ENCODE measurements around the gene BCL7A. TPM values are rescaled to one million over a fixed set of nuclear protein-coding genes. Genes with fewer than 3 reads are reported as not detected.

Gene BCL7A
- total RNA-seq, 1 experiment from 2014 or later, result 6.4 TPM

DNA sequence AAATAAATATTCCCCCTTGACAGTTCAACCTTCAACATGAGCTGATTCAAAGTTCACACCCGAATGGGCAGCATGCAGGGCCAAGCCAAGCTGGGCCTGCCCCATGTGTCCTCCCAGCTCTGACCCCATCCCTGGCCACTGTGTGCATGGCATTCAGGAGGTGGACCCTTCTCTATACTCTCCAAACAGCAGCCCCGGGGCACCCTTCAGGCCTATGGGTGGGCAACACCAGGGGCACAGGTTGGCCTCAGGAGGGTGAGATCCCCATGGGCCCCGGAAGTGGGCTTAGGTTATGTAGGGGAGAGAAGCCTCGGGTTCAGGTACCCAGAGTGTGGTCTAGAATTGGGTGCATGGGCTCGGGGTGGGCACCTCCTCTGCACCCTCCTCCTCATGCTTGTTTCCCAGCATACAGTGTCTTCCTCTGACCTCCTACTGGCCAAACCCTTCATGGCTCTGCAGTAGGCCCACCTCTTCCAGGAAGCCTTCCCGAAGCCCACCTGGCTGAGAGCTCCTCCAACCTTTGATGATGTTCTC, 31.5 kb upstream of the BCL7A start:
- Histone ChIP-seq H3K36me3 (no peaks in the 10 kb centered on the region), H3K9me3 (replicated peaks) (no peaks in the 10 kb centered on the region), H3K27ac (no peak overlapping the region), H3K4me1 (replicated peaks) (peaks cover 12% of the 10 kb centered on the region), H3K4me3 (no peak overlapping the region), H3K27me3 (replicated peaks) (no peaks in the 10 kb centered on the region)
- no peak for DNase-seq (ENCODE audit: low read depth in 1 of 2, low spot score in 2 of 2)

- Histone ChIP-seq H3K36me3 (no peaks in the 10 kb centered on the region), H3K9me3 (replicated peaks) (no peaks in the 10 kb centered on the region), H3K27ac (no peak overlapping the region; the same call in 1 of the 2 replicates), H3K4me1 (replicated peaks) (peaks cover 13% of the 10 kb centered on the region), H3K4me3 (no peak overlapping the region), H3K27me3 (replicated peaks) (no peaks in the 10 kb centered on the region)
- no peak for DNase-seq (ENCODE audit: low read depth in 1 of 2, low spot score in 2 of 2)
Measured at GRCh38 chr12:121990692-121991603, 30.7 kb upstream of the BCL7A start.

- peaks cover 21% of the 10 kb centered on the region for H3K4me1 ChIP-seq (replicated peaks)
- no peak overlapping the region for H3K4me3 ChIP-seq
- no peaks in the 10 kb centered on the region for H3K36me3 ChIP-seq
- no peaks in the 10 kb centered on the region for H3K9me3 ChIP-seq (replicated peaks)
- no peaks in the 10 kb centered on the region for H3K27me3 ChIP-seq (replicated peaks)
- H3K27ac ChIP-seq, result peak overlapping the region; percentile 71
- peak; percentile 73 to 75 for DNase-seq (ENCODE audit: low read depth in 1 of 2, low spot score in 2 of 2)
Measured at GRCh38 chr12:121992059-121992879, 29.4 kb upstream of the BCL7A start.

DNA sequence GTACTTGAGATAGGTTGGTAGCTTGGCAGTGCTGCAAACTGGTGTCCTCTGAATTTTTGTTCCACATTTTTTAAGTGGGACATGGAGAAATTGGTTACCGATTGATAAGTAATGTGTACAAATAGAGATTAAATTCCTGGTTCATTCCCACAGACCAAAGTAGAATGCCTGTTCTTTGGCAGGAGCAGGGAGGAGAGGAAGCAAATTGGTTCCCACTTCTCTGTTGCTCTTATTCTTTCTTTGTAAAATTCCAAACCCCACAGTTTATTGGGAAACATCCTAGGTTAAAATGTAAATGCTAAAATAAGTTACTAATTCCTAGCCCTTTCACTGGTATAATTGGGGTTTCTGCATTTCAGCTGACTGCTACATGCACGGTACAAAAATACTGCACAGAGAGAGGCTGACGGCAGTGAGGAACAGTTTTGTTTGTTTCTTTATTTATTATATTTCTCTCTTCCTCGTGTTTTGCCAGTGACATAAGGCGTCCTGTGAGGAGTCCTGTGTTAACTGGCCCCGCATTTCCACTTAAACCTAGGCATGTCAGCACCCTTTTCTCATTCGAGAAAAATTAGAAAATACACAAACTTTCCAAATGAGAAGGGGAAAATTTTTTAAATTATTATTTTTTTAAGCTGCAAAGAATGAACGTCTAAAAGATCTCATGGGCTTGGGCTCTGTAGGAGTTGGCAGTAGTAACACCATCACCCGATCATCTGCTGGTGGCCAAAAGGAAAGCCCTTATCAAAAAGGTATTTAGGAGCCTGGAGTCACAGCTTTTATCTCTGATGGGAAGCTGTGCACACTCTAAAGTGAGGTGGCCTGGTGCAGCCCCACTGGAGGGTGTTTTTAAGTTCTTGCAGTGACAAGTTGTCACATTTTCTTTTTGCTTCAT, 25.4 kb upstream of the BCL7A start:
- no peak overlapping the region for H3K27ac ChIP-seq
- no peaks in the 10 kb centered on the region for H3K9me3 ChIP-seq (replicated peaks)
- no peaks in the 10 kb centered on the region for H3K27me3 ChIP-seq (replicated peaks)
- peak in 1 of 2 experiments; percentile 23 for DNase-seq (ENCODE audit: low read depth in 1 of 2, low spot score in 2 of 2)
- H3K4me3 ChIP-seq, result no peak overlapping the region
- no peaks in the 10 kb centered on the region for H3K36me3 ChIP-seq
- H3K4me1 ChIP-seq (replicated peaks), result peaks cover 21% of the 10 kb centered on the region

DNA sequence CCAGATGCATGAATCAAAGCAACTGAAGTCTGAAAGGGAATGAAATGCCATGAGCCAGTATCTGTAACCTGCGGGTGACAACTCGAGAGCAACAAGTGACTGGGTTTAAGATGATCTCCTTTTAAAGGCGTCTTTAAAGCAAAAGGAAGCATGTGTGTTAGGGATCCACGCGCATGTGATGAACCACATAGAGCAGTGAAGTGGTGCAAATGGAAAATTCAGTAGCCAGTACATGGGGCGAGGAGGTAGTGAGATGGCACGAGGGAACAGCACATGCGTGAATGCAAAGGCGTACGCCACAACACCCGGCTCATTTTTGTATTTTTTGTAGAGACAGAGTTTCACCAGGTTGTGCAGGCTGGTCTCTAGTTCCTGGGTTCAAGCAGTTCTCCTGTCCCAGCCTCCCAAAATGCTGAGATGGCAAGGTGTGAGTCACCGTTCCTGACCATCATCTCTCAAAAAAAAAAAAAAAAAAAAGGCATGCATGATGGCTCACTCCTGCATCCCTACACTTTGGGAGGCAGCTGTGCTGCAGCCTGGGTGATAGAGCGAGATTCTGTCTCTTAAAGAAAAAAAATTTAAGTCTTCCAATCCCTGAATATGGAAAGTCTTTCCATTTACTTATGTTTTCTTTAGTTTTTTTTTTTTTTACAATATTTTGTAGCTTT, 24.6 kb upstream of the BCL7A start:
- no peak for DNase-seq (ENCODE audit: low read depth in 1 of 2, low spot score in 2 of 2)

GRCh38 chr12:122001466-122002209, 20.0 kb upstream of the BCL7A start:
- Histone ChIP-seq H3K27me3 (replicated peaks) (no peaks in the 10 kb centered on the region), H3K36me3 (no peaks in the 10 kb centered on the region), H3K4me1 (replicated peaks) (peaks cover 5% of the 10 kb centered on the region), H3K9me3 (replicated peaks) (no peaks in the 10 kb centered on the region), H3K27ac (no peak overlapping the region), H3K4me3 (no peak overlapping the region)
- no peak for DNase-seq (ENCODE audit: low read depth in 1 of 2, low spot score in 2 of 2)

More for the DNA sequence above, 24.6 kb upstream of the BCL7A start:
- Histone ChIP-seq H3K36me3 (no peaks in the 10 kb centered on the region), H3K4me1 (replicated peaks) (peaks cover 15% of the 10 kb centered on the region), H3K27me3 (replicated peaks) (no peaks in the 10 kb centered on the region), H3K27ac (no peak overlapping the region), H3K9me3 (replicated peaks) (no peaks in the 10 kb centered on the region), H3K4me3 (no peak overlapping the region)

DNA sequence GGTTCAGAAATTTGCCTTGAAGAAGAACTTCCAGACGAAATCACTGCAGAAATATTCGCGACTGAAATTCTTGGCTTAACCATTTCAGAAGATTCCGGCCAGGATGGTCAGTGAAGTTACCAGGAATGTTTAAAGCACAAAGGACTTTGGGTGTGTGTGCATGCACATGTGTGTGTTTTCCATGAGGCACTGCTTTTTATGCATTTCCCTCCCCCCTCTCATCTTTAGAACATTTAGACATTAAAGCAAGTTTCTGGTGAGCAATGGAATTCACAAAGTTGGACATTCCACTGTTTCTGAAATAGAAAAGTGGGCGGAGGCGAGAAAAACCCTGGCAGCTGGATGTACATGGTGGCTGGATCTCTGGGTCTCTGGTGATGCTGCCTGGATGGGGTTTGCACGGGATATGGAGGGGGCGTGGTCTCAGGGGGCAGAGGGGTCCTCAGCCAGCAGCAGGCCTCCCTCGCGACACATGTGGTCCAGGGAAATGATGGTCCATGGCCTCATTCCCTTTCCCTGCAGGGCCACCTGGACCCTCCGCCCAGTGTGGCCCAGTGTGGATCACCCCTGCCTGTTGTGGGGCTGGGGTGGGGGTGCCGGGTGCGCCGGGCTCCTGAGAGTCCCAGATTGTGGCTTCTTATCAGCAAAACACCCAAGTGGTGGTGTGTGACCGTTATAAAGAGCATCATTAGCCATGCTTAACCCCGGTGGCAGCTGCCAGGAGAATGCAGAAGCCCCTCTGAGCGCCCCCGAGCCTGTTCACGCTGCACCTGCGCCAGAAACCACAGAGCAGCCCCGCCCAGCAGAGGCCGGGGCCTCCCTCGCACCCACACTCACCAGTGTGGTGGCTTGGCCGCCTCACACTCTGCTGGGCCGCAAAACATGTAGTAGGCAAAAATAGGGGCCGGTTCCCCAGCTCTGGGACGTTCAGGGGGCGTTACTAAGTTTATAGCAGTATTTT, 17.8 kb upstream of the BCL7A start:
- H3K4me3 ChIP-seq, result no peak overlapping the region
- no peak for DNase-seq (ENCODE audit: low read depth in 1 of 2, low spot score in 2 of 2)
- no peaks in the 10 kb centered on the region for H3K4me1 ChIP-seq (replicated peaks)
- no peaks in the 10 kb centered on the region for H3K36me3 ChIP-seq
- no peak overlapping the region for H3K27ac ChIP-seq
- H3K9me3 ChIP-seq (replicated peaks), result no peaks in the 10 kb centered on the region
- H3K27me3 ChIP-seq (replicated peaks), result no peaks in the 10 kb centered on the region

- Histone ChIP-seq H3K36me3 (no peaks in the 10 kb centered on the region), H3K27me3 (replicated peaks) (no peaks in the 10 kb centered on the region), H3K9me3 (replicated peaks) (no peaks in the 10 kb centered on the region), H3K4me1 (replicated peaks) (no peaks in the 10 kb centered on the region), H3K4me3 (no peak overlapping the region), H3K27ac (no peak overlapping the region)
- DNase-seq (ENCODE audit: low read depth in 1 of 2, low spot score in 2 of 2), result no peak
Measured at GRCh38 chr12:122004633-122005071, 17.0 kb upstream of the BCL7A start.

GRCh38 chr12:122005252-122005776, 16.4 kb upstream of the BCL7A start:
- Histone ChIP-seq H3K4me3 (no peak overlapping the region), H3K4me1 (replicated peaks) (no peaks in the 10 kb centered on the region), H3K27ac (no peak overlapping the region), H3K9me3 (replicated peaks) (no peaks in the 10 kb centered on the region), H3K36me3 (no peaks in the 10 kb centered on the region), H3K27me3 (replicated peaks) (no peaks in the 10 kb centered on the region)
- DNase-seq (ENCODE audit: low read depth in 1 of 2, low spot score in 2 of 2), result no peak

GRCh38 chr12:122006186-122006926, 15.3 kb upstream of the BCL7A start:
- Histone ChIP-seq H3K27ac (no peak overlapping the region), H3K36me3 (no peaks in the 10 kb centered on the region), H3K4me1 (replicated peaks) (no peaks in the 10 kb centered on the region), H3K27me3 (replicated peaks) (no peaks in the 10 kb centered on the region), H3K4me3 (no peak overlapping the region), H3K9me3 (replicated peaks) (no peaks in the 10 kb centered on the region)
- no peak for DNase-seq (ENCODE audit: low read depth in 1 of 2, low spot score in 2 of 2)

DNA sequence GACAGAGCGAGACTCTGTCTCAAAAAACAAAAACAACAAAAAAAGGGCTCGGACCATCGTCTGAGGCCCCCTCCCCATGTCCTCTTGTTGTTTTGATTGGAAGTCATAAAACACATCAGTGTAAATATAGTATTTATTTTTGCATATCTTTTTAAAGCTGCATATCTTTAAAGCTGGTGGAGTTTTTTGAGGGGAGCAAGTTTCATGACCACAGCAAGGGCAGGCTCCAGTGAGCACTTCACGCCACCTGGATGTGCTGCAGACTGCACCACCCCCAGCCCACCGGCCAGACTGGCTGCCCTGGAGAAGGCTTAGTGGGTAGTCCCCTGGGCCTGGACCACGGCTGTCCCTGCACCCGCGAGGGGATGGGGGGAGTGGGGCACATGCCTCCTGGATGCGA, 11.9 kb upstream of the BCL7A start:
- H3K27me3 ChIP-seq (replicated peaks), result no peaks in the 10 kb centered on the region
- H3K9me3 ChIP-seq (replicated peaks), result no peaks in the 10 kb centered on the region
- no peak overlapping the region for H3K27ac ChIP-seq
- no peak overlapping the region for H3K4me3 ChIP-seq
- DNase-seq (ENCODE audit: low read depth in 1 of 2, low spot score in 2 of 2), result no peak
- H3K36me3 ChIP-seq, result no peaks in the 10 kb centered on the region
- H3K4me1 ChIP-seq (replicated peaks), result no peaks in the 10 kb centered on the region
